SU-DHL-6 (cell line): ENCODE results near the gene OXT.
"Not testable (repeated sequence)": the region's sequence is repeated elsewhere in the genome, so short reads cannot be mapped to it uniquely, and the experiment has no call there.

Source experiments
- H2AFZ ChIP-seq: fragments of 200-600 bp; sonication (generic); 2 replicates; pipeline ENCODE4 v1.6.1; 2014; ENCODE audit warnings: low read depth, mild to moderate bottlenecking, moderate library complexity, mixed read lengths, antibody characterized with exemption, low read length; ENCODE audit not compliant: severe bottlenecking
- H3F3A ChIP-seq: fragments of 200-600 bp; shearing (Covaris generic); 2 replicates; pipeline ENCODE4 v1.6.0; 2016; ENCODE audit warnings: antibody characterized with exemption, mild to moderate bottlenecking; ENCODE audit not compliant: insufficient read depth
- H3K27ac ChIP-seq: fragments of 200-600 bp; sonication (generic); 2 replicates; pipeline ENCODE4 v1.5.1; 2016; ENCODE audit warnings: low read depth, mild to moderate bottlenecking, low read length, moderate library complexity, mixed read lengths
- H3K27me3 ChIP-seq: fragments of 200-600 bp; sonication (generic), shearing (Covaris generic); 2 replicates; pipeline ENCODE4 v1.6.0; 2014; ENCODE audit warnings: mild to moderate bottlenecking, low read length
- H3K36me3 ChIP-seq: fragments of 200-600 bp; sonication (generic); 2 replicates; pipeline ENCODE4 v1.6.1; 2014; ENCODE audit warnings: mild to moderate bottlenecking, low read length, mixed read lengths
- H3K4me2 ChIP-seq: fragments of 300-600, 200-600 bp; shearing (Covaris generic), sonication (generic); 2 replicates; pipeline ENCODE4 v1.6.0; 2014; ENCODE audit warnings: low read length, low read depth, mild to moderate bottlenecking; ENCODE audit not compliant: poor library complexity, severe bottlenecking
- H3K4me3 ChIP-seq: fragments of 200-600 bp; sonication (generic); 2 replicates; pipeline ENCODE4 v1.5.1; 2014; ENCODE audit warnings: antibody characterized with exemption, low read length, mild to moderate bottlenecking, mixed read lengths; ENCODE audit not compliant: insufficient read depth, poor library complexity, severe bottlenecking
- H3K79me2 ChIP-seq: fragments of 200-600 bp; sonication (generic); 2 replicates; pipeline ENCODE4 v1.6.1; 2014; ENCODE audit warnings: mild to moderate bottlenecking, low read length, moderate library complexity; ENCODE audit not compliant: insufficient read depth
- H3K9ac ChIP-seq: fragments of 200-600 bp; sonication (generic); 2 replicates; pipeline ENCODE4 v1.7.0; 2014; ENCODE audit warnings: mild to moderate bottlenecking, low read length
- H3K9me2 ChIP-seq: fragments of 200-600 bp; sonication (generic); replicated peaks from 2 replicates; pipeline ENCODE4 v1.6.1; 2014; ENCODE audit warnings: low read length; ENCODE audit not compliant: insufficient read depth
- H3K9me3 ChIP-seq: fragments of 200-600 bp; sonication (generic); 2 replicates; pipeline ENCODE4 v1.6.1; 2014; ENCODE audit warnings: low read length, mixed read lengths; ENCODE audit not compliant: insufficient read depth
- H4K20me1 ChIP-seq: fragments of 200-600 bp; sonication (generic); 2 replicates; pipeline ENCODE4 v1.6.1; 2014; ENCODE audit warnings: low read depth, mild to moderate bottlenecking, antibody characterized with exemption, low read length, moderate library complexity, mixed read lengths
- EZH2phosphoT487 ChIP-seq: fragments of 200-600 bp; sonication (generic), shearing (Covaris generic); conservative IDR thresholded peaks from 2 replicates; pipeline ENCODE4 v1.6.1; 2018; ENCODE audit warnings: mild to moderate bottlenecking, antibody characterized with exemption, low read length, moderate library complexity, mixed read lengths
- TF ChIP-seq, protein P1 (sequence below): fragments of 200-600 bp; sonication (generic); IDR thresholded peaks from one replicate; pipeline ENCODE4 v1.5.1; 2017; ENCODE audit warnings: antibody characterized with exemption, mild to moderate bottlenecking, low read length, moderate library complexity; ENCODE audit not compliant: insufficient read depth, poor library complexity, severe bottlenecking

The OXT gene

DNA sequence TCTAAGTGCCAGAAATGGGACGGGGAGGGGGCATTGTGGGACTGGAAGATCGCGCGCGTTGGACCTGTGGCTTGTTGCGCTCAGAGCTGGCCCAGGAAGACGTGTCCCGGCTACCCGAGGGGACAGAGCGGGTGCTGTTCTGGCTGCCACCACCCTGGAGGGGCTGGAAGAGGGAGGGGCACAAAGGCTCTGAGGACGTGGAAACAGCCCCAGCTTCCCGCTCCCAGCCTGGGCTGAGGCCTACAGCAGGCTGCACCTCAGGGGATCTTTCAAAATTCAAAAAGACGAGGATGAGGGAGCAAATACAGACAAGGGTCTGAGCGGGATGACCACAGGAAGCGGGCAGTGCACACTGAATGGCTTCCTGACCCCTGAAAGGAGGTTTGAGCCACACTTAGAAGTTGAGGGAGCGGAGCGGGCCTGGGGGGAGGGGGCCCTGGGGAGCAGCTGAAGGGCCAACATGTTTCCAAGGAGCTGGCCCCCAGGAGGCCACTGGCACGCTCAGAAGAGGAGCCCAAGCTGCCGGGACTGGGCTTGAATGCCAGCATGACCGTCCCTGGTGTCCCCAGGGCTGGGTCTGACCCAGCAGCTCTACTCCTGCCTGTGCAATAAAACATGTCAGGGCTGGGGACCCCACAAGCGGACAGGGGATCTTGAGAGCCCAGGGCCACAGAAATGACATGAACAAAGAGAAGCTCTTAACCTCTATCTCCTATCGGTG, 1.3 kb downstream of the OXT start:
- no peak for TF ChIP-seq EZH2phosphoT487
- TF ChIP-seq, protein P1, sequence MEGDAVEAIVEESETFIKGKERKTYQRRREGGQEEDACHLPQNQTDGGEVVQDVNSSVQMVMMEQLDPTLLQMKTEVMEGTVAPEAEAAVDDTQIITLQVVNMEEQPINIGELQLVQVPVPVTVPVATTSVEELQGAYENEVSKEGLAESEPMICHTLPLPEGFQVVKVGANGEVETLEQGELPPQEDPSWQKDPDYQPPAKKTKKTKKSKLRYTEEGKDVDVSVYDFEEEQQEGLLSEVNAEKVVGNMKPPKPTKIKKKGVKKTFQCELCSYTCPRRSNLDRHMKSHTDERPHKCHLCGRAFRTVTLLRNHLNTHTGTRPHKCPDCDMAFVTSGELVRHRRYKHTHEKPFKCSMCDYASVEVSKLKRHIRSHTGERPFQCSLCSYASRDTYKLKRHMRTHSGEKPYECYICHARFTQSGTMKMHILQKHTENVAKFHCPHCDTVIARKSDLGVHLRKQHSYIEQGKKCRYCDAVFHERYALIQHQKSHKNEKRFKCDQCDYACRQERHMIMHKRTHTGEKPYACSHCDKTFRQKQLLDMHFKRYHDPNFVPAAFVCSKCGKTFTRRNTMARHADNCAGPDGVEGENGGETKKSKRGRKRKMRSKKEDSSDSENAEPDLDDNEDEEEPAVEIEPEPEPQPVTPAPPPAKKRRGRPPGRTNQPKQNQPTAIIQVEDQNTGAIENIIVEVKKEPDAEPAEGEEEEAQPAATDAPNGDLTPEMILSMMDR, result no peak
- Histone ChIP-seq H3K27me3 (no peaks in the 10 kb centered on the region), H3K9me2 (no peaks in the 10 kb centered on the region), H3K27ac (no peak overlapping the region), H3K9ac (no peak overlapping the region), H3K4me3 (no peak overlapping the region), H3K79me2 (no peaks in the 10 kb centered on the region), H3K36me3 (no peaks in the 10 kb centered on the region), H3K9me3 (no peaks in the 10 kb centered on the region), H4K20me1 (no peaks in the 10 kb centered on the region), H2AFZ (no peak overlapping the region), H3K4me2 (no peak overlapping the region), H3F3A (no peaks in the 10 kb centered on the region)

- H2AFZ ChIP-seq, H3K4me2 ChIP-seq, H3K4me3 ChIP-seq: not testable (repeated sequence)
Measured at GRCh38 chr20:3073251-3073643, 1.8 kb downstream of the OXT start.

DNA sequence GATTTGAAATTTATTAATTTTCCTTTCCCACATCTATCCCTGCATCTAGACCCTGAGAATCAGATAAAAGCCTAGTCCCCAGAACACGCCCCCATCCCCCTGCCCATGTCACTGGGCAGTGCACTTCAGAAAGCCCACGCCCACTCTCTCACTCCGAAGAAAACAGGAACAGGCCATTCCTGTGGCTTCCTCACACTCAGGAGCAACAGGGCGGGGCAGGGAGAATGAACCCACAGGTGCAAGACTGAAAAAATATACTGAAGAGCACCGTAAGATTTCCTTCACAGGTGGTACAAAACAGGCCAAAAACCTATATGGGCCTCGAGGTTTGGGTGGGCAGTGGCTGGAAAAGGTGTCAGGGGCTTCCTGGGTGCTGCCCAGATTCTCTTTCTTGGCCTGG, 3.4 kb downstream of the OXT start:
- Histone ChIP-seq H3F3A (no peaks in the 10 kb centered on the region), H3K9me2 (no peaks in the 10 kb centered on the region), H3K4me2 (no peak overlapping the region), H3K27ac (no peak overlapping the region), H3K9me3 (no peaks in the 10 kb centered on the region), H2AFZ (no peak overlapping the region), H3K27me3 (no peaks in the 10 kb centered on the region), H3K9ac (no peak overlapping the region), H4K20me1 (no peaks in the 10 kb centered on the region), H3K4me3 (no peak overlapping the region), H3K36me3 (no peaks in the 10 kb centered on the region), H3K79me2 (no peaks in the 10 kb centered on the region)
- no peak for TF ChIP-seq EZH2phosphoT487
- TF ChIP-seq, protein P1, result no peak

More at GRCh38 chr20:3073251-3073643, 1.8 kb downstream of the OXT start:
- not testable (repeated sequence) for H3K27ac ChIP-seq, H3K27me3 ChIP-seq, H3K9me3 ChIP-seq, H3F3A ChIP-seq, H3K79me2 ChIP-seq, H3K9ac ChIP-seq, H3K9me2 ChIP-seq, H4K20me1 ChIP-seq, H3K36me3 ChIP-seq

DNA sequence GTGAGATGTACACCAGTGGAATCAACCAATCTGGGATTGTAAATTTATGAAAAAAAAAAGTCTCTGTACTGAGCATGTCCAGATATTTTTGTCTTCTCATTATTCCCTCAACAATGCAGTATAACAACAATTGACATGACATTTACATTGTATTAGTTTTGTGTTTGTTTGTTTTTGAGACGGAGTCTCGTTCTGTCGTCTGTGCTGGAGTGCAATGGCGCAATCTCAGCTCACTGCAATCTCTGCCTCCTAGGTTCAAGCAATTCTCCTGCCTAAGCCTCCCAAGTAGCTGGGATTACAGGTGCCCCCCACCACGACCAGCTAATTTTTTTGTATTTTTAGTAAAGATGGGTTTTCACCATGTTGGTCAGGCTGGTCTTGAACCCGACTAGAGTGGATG, 3.9 kb downstream of the OXT start:
- not testable (repeated sequence) for H2AFZ ChIP-seq, H3K27ac ChIP-seq, H3K9me3 ChIP-seq, H3K4me3 ChIP-seq, H3K27me3 ChIP-seq, H3K79me2 ChIP-seq, H4K20me1 ChIP-seq, H3K9me2 ChIP-seq, H3K9ac ChIP-seq, H3F3A ChIP-seq, H3K36me3 ChIP-seq, H3K4me2 ChIP-seq
